Dermis microvascular lymphatic vessel endothelial cell (primary cell): ENCODE results near the gene GBP3. TPM values are rescaled to one million over a fixed set of nuclear protein-coding genes. Genes with fewer than 3 reads are reported as not detected.
A peak's percentile ranks its signal among the peaks of the same experiment; 100 is the strongest.
"Not testable (repeated sequence)": the region's sequence is repeated elsewhere in the genome, so short reads cannot be mapped to it uniquely, and the experiment has no call there.

Source experiments
- DNase-seq, 2 donors: peaks; one replicate each; pipeline versions ENCODE4 v3.0.0 to v3.0.0-alpha.2; 2010; ENCODE audit warnings: low read depth in 2 of 2
- total RNA-seq: library from RNA; depleted of rRNA; stranded (reverse); fragments of >200 nt; gene quantifications from 2 replicates; pipeline ENCODE4 v1.2.1, GENCODE V29; 2014

GBP3 gene
- total RNA-seq, 1 donor from 2014 or later = 13.0 TPM

- DNase-seq = no peak
Observed at GRCh38 chr1:89041119-89041641, 18.5 kb upstream of the GBP3 start.

- no peak for DNase-seq
Observed at GRCh38 chr1:89040315-89040626, 17.6 kb upstream of the GBP3 start.

GRCh38 chr1:89037186-89037585 is 14.5 kb upstream of the GBP3 start:
- no peak for DNase-seq

- no peak for DNase-seq
Observed at GRCh38 chr1:89035080-89035479, 12.4 kb upstream of the GBP3 start.

- not testable (repeated sequence) for DNase-seq
Observed at GRCh38 chr1:89034004-89034403, 11.3 kb upstream of the GBP3 start.

GRCh38 chr1:89029051-89029450 is 6.4 kb upstream of the GBP3 start:
- not testable (repeated sequence) for DNase-seq

GRCh38 chr1:89025928-89026327 is 3.3 kb upstream of the GBP3 start:
- no peak for DNase-seq

GRCh38 chr1:89023026-89023425 is 360 bp upstream of the GBP3 start:
- no peak for DNase-seq

- DNase-seq = not testable (repeated sequence)
Observed at GRCh38 chr1:89018318-89018717, 4.3 kb downstream of the GBP3 start.

GRCh38 chr1:89008511-89008910 is 14.2 kb downstream of the GBP3 start:
- no peak for DNase-seq

- no peak for DNase-seq
Observed at GRCh38 chr1:89005286-89006151, 17.1 kb downstream of the GBP3 start.

GRCh38 chr1:89002176-89002575 is 20.5 kb downstream of the GBP3 start:
- DNase-seq = not testable (repeated sequence)

GRCh38 chr1:89001510-89001909 is 21.2 kb downstream of the GBP3 start:
- DNase-seq = peak in 1 of 2 donors; percentile 57

- DNase-seq = peak; percentile 64 to 74
Observed at GRCh38 chr1:88998716-88999115, 23.9 kb downstream of the GBP3 start.

- no peak for DNase-seq
Observed at GRCh38 chr1:88990426-88990825, 32.2 kb downstream of the GBP3 start.

GRCh38 chr1:88985692-88986091 is 37.0 kb downstream of the GBP3 start:
- no peak for DNase-seq

- peak; percentile 42 to 91 for DNase-seq
Observed at GRCh38 chr1:88985032-88985431, 37.6 kb downstream of the GBP3 start.

- no peak for DNase-seq
Observed at GRCh38 chr1:88984569-88984968, 38.1 kb downstream of the GBP3 start.

GRCh38 chr1:88983791-88984559 is 38.7 kb downstream of the GBP3 start:
- peak; percentile 55 to 65 for DNase-seq

- no peak for DNase-seq
Observed at GRCh38 chr1:88982055-88982454, 40.6 kb downstream of the GBP3 start.

GRCh38 chr1:88981506-88981905 is 41.2 kb downstream of the GBP3 start:
- DNase-seq = not testable (repeated sequence)

- no peak for DNase-seq
Observed at GRCh38 chr1:88980870-88981269, 41.8 kb downstream of the GBP3 start.

- no peak for DNase-seq
Observed at GRCh38 chr1:88979749-88980116, 42.9 kb downstream of the GBP3 start.
